IPS DF 6.9 (cell line): ENCODE measurements around the gene FKBP6.
"Not testable (repeated sequence)": the region's sequence is repeated elsewhere in the genome, so short reads cannot be mapped to it uniquely, and the experiment has no call there.

Experiments
- DNase-seq: peaks from one replicate; pipeline ENCODE4 v3.0.0-alpha.2; 2013; ENCODE audit warnings: low read depth, low spot score
- H3K27ac ChIP-seq: one replicate; pipeline ENCODE4 v1.5.1; 2013; ENCODE audit warnings: low read length, control low read depth
- H3K27me3 ChIP-seq: 2 replicates; pipeline ENCODE4 v1.6.1; 2013; ENCODE audit warnings: mild to moderate bottlenecking, low read length; ENCODE audit not compliant: control insufficient read depth, insufficient read depth
- H3K36me3 ChIP-seq: 2 replicates; pipeline ENCODE4 v1.6.1; 2013; ENCODE audit warnings: low read length; ENCODE audit not compliant: control insufficient read depth, insufficient read depth
- H3K4me1 ChIP-seq: 2 replicates; pipeline ENCODE4 v1.6.1; 2013; ENCODE audit warnings: low read length; ENCODE audit not compliant: control insufficient read depth, insufficient read depth
- H3K4me3 ChIP-seq: 2 replicates; pipeline ENCODE4 v1.5.1; 2013; ENCODE audit warnings: mild to moderate bottlenecking, low read length
- H3K9me3 ChIP-seq: 2 replicates; pipeline ENCODE4 v1.6.1; 2013; ENCODE audit warnings: low read length, inconsistent platforms; ENCODE audit not compliant: control insufficient read depth, insufficient read depth
- WGBS: extraction: QIAGEN DNeasy Blood & Tissue Kit; methylation state at CpG from one replicate; pipeline ENCODE4 v1.1.7; 2013; ENCODE audit warnings: mixed read lengths, missing lambda C conversion rate; ENCODE audit not compliant: insufficient read length, insufficient coverage; 5-methylcytosine and 5-hydroxymethylcytosine counted together

The FKBP6 gene, protein sequence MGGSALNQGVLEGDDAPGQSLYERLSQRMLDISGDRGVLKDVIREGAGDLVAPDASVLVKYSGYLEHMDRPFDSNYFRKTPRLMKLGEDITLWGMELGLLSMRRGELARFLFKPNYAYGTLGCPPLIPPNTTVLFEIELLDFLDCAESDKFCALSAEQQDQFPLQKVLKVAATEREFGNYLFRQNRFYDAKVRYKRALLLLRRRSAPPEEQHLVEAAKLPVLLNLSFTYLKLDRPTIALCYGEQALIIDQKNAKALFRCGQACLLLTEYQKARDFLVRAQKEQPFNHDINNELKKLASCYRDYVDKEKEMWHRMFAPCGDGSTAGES

DNA sequence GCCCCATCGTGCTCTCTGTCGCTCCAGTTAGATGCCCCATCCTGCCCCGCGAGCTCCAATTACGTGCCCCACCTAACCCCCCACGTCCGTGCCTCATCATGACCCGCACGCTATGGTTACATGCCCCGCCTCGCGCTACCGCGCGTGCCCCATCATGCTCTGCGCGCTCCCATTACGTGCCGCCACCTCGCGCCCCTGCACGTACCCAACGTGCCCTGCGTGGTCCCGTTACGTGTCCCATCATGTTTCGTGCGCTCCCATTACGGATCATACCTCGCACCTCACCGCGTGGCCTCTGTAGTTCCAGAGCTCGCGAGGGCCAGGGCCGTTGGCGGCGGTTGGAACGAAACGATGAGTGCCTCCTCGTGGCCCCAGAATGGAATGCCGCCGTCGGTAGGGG lies at the start of gene FKBP6, which contains the start of gene TRIM50:
TSS of gene FKBP6 (plus strand) at position 240 of the 400 bp plus-strand sequence. CDS start 268 bp downstream, outside the sequence.
TSS of gene TRIM50 (minus strand) at position 161 of the 400 bp plus-strand sequence. CDS start 3,295 bp downstream, outside the sequence.
- H3K27me3 ChIP-seq, H3K9me3 ChIP-seq, H3K27ac ChIP-seq, H3K36me3 ChIP-seq, H3K4me1 ChIP-seq, H3K4me3 ChIP-seq, DNase-seq: not testable (repeated sequence)
- no CpG with 5 or more reads among the region's 43 CpGs for WGBS

GRCh38 chr7:73297235-73297634 lies 30.7 kb upstream of the FKBP6 start:
- not testable (repeated sequence) for DNase-seq, H3K9me3 ChIP-seq, H3K36me3 ChIP-seq, H3K27me3 ChIP-seq, H3K27ac ChIP-seq, H3K4me1 ChIP-seq, H3K4me3 ChIP-seq
- WGBS = no CpG with 5 or more reads among the region's 13 CpGs

DNA sequence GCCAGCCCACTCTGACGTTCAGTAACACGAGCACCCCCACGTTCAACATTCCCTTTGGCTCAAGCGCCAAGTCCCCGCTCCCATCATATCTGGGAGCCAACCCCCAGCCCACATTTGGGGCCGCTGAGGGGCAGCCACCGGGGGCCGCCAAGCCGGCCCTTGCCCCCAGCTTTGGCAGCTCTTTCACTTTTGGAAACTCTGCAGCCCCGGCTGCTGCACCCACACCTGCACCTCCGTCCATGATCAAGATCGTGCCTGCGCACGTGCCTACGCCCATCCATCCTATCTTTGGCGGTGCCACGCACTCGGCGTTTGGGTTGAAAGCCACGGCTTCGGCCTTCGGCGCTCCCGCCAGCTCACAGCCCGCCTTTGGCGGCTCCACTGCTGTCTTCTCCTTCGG lies 30.3 kb upstream of the FKBP6 start:
- H3K9me3 ChIP-seq, DNase-seq, H3K36me3 ChIP-seq, H3K27ac ChIP-seq, H3K4me3 ChIP-seq, H3K27me3 ChIP-seq, H3K4me1 ChIP-seq: not testable (repeated sequence)
- no CpG with 5 or more reads among the region's 27 CpGs for WGBS

DNA sequence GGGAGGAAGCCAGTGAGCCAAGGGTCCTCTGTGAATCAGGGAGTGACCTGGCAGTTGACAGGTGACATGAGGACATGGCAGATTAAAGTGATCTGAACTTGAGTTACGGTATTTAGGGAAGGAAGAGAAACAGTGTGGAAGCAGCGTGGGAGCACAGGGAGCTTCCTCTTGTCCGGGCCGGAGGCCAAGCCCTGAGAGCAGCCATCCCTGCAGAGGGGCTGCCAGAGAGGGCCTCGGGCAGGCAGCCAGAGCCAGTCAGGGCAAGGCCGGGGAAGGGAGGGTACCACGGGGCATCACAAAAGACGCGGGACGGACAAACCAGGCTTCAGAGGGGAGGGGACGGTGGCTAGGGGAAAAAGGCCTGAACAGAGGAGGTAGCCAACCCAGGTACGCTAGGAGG lies 28.1 kb upstream of the FKBP6 start:
- H3K9me3 ChIP-seq, H3K27ac ChIP-seq, H3K27me3 ChIP-seq, DNase-seq, H3K4me3 ChIP-seq, H3K4me1 ChIP-seq: not testable (repeated sequence)
- peaks cover 18% of the 10 kb centered on the region for H3K36me3 ChIP-seq
- WGBS = no CpG with 5 or more reads among the region's 12 CpGs

DNA sequence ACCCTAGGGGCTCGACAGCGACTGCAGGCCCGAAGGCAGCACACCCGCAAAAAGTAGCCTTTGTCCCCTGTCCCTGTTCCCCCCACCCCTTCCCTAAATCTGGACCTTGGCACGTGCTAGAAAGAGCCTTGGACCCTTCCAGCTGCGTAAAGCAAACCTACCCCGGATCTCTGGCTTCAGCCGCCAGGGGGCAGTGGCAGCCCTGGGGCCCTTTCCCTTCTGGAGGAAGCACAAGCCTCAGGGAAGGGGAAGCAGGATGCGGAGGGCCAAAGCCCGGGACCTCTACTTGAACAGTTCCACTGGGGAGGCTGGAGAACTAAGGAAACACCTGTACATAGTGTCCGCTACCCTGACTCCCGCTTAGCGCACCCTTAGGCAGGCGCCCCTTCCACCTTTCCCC lies 26.9 kb upstream of the FKBP6 start:
- H3K4me3 ChIP-seq, H3K27me3 ChIP-seq, H3K9me3 ChIP-seq, H3K4me1 ChIP-seq, H3K27ac ChIP-seq, DNase-seq: not testable (repeated sequence)
- H3K36me3 ChIP-seq = peaks cover 22% of the 10 kb centered on the region
- WGBS = no CpG with 5 or more reads among the region's 14 CpGs

GRCh38 chr7:73302846-73303245 lies 25.1 kb upstream of the FKBP6 start:
- H3K27me3 ChIP-seq, H3K4me1 ChIP-seq, H3K9me3 ChIP-seq, H3K4me3 ChIP-seq, DNase-seq, H3K27ac ChIP-seq: not testable (repeated sequence)
- WGBS = no CpG with 5 or more reads among the region's 10 CpGs
- H3K36me3 ChIP-seq = peaks cover 22% of the 10 kb centered on the region

- Histone ChIP-seq H3K4me3 (no peak overlapping the region), H3K9me3 (no peaks in the 10 kb centered on the region), H3K36me3 (peaks cover 22% of the 10 kb centered on the region), H3K27me3 (no peaks in the 10 kb centered on the region), H3K4me1 (no peaks in the 10 kb centered on the region), H3K27ac (no peak overlapping the region)
- DNase-seq = no peak
- WGBS = no CpG with 5 or more reads among the region's 26 CpGs
Measured at GRCh38 chr7:73303546-73303945, 24.4 kb upstream of the FKBP6 start.

GRCh38 chr7:73304071-73304470 lies 23.9 kb upstream of the FKBP6 start:
- WGBS = no CpG with 5 or more reads among the region's 14 CpGs
- Histone ChIP-seq H3K4me1 (no peaks in the 10 kb centered on the region), H3K36me3 (peaks cover 22% of the 10 kb centered on the region), H3K27me3 (no peaks in the 10 kb centered on the region), H3K4me3 (no peak overlapping the region), H3K27ac (no peak overlapping the region), H3K9me3 (no peaks in the 10 kb centered on the region)
- DNase-seq = no peak

- H3K36me3 ChIP-seq = peaks cover 22% of the 10 kb centered on the region
- H3K4me3 ChIP-seq, H3K4me1 ChIP-seq, DNase-seq, H3K27me3 ChIP-seq, H3K9me3 ChIP-seq, H3K27ac ChIP-seq: not testable (repeated sequence)
- no CpG with 5 or more reads among the region's 15 CpGs for WGBS
Measured at GRCh38 chr7:73304612-73305387, 23.2 kb upstream of the FKBP6 start.

DNA sequence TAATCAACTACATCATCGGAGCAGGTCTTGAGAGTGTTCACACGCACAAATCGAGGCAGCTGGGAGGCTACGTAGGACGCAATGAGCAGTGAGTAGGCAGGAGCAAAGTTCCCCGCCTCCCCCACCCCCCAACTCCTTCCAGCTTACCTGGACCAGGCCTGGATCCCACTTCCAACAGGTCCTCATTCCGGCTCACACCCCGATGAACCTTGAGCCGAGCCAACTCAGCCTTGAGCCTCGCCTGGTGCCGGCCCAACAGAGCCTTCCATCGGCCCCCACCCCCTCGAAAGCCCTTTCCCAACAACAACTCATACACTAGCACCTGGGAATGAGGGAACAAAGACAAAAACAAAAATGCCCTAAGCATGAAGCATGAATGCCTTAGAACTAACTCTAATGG lies 20.5 kb upstream of the FKBP6 start:
- Histone ChIP-seq H3K9me3 (no peaks in the 10 kb centered on the region), H3K27me3 (no peaks in the 10 kb centered on the region), H3K27ac (no peak overlapping the region), H3K36me3 (peaks cover 22% of the 10 kb centered on the region), H3K4me3 (no peak overlapping the region; the same call in 1 of the 2 replicates), H3K4me1 (no peaks in the 10 kb centered on the region)
- WGBS = no CpG with 5 or more reads among the region's 13 CpGs
- DNase-seq = no peak
